Mesothelial cell of epicardium (in vitro differentiated cells): ENCODE results near the gene M1AP. TPM values are rescaled to one million over a fixed set of nuclear protein-coding genes. Genes with fewer than 3 reads are reported as not detected.

ENCODE experiments used
- DNase-seq, 2 experiments: peaks; one replicate each; pipeline ENCODE4 v3.0.0; 2021; ENCODE audit warnings: low spot score in 2 of 2; ENCODE audit not compliant: unreplicated experiment in 2 of 2
- H3K27ac Mint-ChIP-seq: 2 replicates; pipeline ENCODE4 v1.8.0; 2021; ENCODE audit warnings: mixed read lengths
- H3K27me3 Mint-ChIP-seq: 2 replicates; pipeline ENCODE4 v1.8.0; 2021; ENCODE audit warnings: low read depth, mixed read lengths
- H3K36me3 Mint-ChIP-seq: 2 replicates; pipeline ENCODE4 v1.8.0; 2021; ENCODE audit warnings: mixed read lengths
- H3K4me1 Mint-ChIP-seq: 2 replicates; pipeline ENCODE4 v1.8.0; 2021; ENCODE audit warnings: mixed read lengths
- H3K4me3 Mint-ChIP-seq: 2 replicates; pipeline ENCODE4 v1.8.0; 2021; ENCODE audit warnings: mild to moderate bottlenecking, moderate library complexity, mixed read lengths
- H3K9me3 Mint-ChIP-seq: 2 replicates; pipeline ENCODE4 v1.8.0; 2021; ENCODE audit warnings: mixed read lengths
- total RNA-seq: library from RNA; stranded (reverse); gene quantifications from 3 replicates; pipeline ENCODE4 v1.2.1, GENCODE V29; 2021
- TF ChIP-seq, protein P1 (sequence below): fragments of 200-600 bp; sonication (generic); IDR thresholded peaks from one replicate; pipeline ENCODE4 v1.5.0; 2021; ENCODE audit warnings: antibody characterized with exemption; ENCODE audit not compliant: unreplicated experiment

The M1AP gene
- total RNA-seq, 1 donor from 2014 or later, result 7.4 TPM

DNA sequence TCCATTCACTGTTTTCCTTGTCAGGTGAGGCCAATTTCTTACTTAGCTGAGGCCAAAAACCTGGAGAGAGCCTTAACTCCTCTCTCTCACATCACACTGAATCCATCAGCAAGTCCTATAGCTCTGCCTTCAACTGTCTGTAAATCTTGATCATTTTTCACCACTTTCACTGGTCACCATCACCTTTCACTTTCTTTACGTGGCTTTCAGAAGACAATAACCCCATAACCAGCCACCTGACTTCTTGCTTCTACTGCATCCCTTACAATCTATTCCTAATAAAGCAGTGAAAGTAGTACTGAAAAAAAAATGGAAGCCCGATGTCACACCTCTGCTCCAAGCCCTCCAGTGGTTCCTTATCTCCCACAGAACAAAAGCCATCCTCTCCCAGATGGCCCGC is 102.1 kb downstream of the M1AP start:
- Mint-ChIP-seq H3K4me3 (no peak overlapping the region), H3K9me3 (no peaks in the 10 kb centered on the region), H3K4me1 (peaks cover 17% of the 10 kb centered on the region), H3K36me3 (peaks cover 3% of the 10 kb centered on the region), H3K27me3 (peaks cover 6% of the 10 kb centered on the region), H3K27ac (no peak overlapping the region)
- DNase-seq, result no peak
- TF ChIP-seq, protein P1, sequence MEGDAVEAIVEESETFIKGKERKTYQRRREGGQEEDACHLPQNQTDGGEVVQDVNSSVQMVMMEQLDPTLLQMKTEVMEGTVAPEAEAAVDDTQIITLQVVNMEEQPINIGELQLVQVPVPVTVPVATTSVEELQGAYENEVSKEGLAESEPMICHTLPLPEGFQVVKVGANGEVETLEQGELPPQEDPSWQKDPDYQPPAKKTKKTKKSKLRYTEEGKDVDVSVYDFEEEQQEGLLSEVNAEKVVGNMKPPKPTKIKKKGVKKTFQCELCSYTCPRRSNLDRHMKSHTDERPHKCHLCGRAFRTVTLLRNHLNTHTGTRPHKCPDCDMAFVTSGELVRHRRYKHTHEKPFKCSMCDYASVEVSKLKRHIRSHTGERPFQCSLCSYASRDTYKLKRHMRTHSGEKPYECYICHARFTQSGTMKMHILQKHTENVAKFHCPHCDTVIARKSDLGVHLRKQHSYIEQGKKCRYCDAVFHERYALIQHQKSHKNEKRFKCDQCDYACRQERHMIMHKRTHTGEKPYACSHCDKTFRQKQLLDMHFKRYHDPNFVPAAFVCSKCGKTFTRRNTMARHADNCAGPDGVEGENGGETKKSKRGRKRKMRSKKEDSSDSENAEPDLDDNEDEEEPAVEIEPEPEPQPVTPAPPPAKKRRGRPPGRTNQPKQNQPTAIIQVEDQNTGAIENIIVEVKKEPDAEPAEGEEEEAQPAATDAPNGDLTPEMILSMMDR, result no peak

DNA sequence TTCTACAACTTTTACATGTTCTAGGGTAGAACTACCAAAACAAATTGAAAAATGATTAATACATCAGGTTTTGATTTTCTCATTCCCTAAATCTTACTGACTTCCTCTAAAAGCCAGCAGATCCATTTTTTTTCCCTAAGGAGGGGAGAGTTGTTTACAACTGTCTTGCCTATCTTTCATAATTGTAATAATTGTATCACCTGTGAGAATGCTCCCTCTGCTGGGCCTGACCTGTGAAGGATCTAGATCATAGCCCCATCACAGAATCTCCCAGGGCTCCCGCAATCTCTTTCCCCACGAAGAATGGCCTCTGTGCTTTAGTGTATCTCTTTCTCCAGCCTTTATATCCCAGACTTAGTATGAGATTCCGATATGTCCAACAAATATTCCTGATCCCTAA is 103.5 kb downstream of the M1AP start:
- Mint-ChIP-seq H3K4me3 (no peak overlapping the region), H3K9me3 (no peaks in the 10 kb centered on the region), H3K4me1 (peaks cover 10% of the 10 kb centered on the region), H3K36me3 (peaks cover 3% of the 10 kb centered on the region), H3K27me3 (peaks cover 5% of the 10 kb centered on the region), H3K27ac (no peak overlapping the region)
- no peak for DNase-seq
- TF ChIP-seq, protein P1, result no peak

DNA sequence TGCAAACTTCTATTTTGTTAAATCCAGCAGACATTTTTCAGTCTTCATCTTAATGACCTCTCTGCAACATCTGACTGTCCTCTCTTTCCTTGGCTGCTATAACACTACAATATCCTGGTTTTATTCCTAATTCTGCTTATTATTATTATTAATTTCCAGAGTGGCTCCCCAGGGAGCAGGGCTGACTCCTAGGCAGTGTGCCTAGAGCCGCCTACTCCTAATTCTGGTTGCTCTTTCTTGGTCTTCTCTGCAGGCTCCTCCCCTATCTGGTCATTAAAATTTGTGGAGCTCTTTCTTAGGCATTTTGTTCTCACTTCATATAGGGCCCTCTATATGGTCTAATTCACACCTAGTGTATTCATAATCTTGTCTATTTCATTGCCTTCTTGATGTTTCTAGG is 105.2 kb downstream of the M1AP start:
- Mint-ChIP-seq H3K4me1 (peaks cover under 1% of the 10 kb centered on the region), H3K9me3 (no peaks in the 10 kb centered on the region)
- TF ChIP-seq, protein P1, result no peak

DNA sequence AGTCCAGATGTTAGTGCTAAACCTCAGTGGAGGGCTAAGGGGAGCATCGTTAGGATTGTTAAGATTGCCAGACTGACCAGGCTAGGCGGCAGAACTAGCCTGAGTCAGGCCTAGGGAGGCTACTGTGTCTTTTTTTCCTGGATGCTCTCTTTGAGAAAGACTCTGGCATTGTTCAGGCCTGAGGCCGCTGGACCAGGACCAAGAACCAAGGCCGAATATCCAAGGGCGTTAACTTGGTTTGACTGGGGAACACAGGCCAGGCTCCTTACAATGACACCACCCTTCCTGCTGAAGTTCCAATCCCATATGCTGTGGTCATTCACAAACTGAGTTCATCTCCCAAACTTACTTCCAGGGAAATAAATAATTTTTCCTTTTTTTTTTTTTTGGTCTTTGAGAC is 107.8 kb downstream of the M1AP start:
- TF ChIP-seq, protein P1, result no peak
- no peak for DNase-seq
- peaks cover 3% of the 10 kb centered on the region for H3K36me3 Mint-ChIP-seq
- H3K27ac Mint-ChIP-seq, result no peak overlapping the region
- no peaks in the 10 kb centered on the region for H3K9me3 Mint-ChIP-seq
- no peaks in the 10 kb centered on the region for H3K4me1 Mint-ChIP-seq
- H3K4me3 Mint-ChIP-seq, result no peak overlapping the region
- H3K27me3 Mint-ChIP-seq, result no peaks in the 10 kb centered on the region

More for the DNA sequence above, 105.2 kb downstream of the M1AP start:
- H3K27ac Mint-ChIP-seq, result no peak overlapping the region
- H3K4me3 Mint-ChIP-seq, result no peak overlapping the region
- H3K27me3 Mint-ChIP-seq, result peaks cover 4% of the 10 kb centered on the region
- DNase-seq, result no peak
- peaks cover 3% of the 10 kb centered on the region for H3K36me3 Mint-ChIP-seq

DNA sequence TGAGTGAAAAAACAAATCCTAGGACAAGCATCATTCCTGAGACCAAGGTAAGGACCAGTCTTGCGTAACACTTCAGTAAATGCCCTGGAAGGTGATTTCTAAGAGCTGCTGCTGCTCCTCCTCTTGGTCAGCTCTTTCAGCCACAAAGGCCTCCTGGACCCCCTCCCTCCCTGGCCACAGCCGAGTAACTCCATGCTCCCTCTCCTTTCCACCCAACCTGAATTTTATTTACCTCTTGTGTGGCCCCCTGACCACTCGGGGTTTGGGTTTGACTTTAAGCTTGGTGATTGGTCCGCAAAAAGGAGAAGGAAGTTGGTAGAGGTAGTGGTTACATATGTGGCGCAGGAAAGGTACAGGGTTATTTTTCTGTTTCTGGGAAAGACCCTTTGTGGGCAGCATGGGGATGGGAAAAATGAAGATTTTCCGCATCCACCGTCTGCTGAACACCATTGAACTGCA is 109.2 kb downstream of the M1AP start:
- DNase-seq, result no peak
- Mint-ChIP-seq H3K4me1 (no peaks in the 10 kb centered on the region), H3K4me3 (no peak overlapping the region), H3K9me3 (no peaks in the 10 kb centered on the region), H3K27ac (no peak overlapping the region), H3K27me3 (no peaks in the 10 kb centered on the region), H3K36me3 (peaks cover 3% of the 10 kb centered on the region)
- TF ChIP-seq, protein P1, result no peak

DNA sequence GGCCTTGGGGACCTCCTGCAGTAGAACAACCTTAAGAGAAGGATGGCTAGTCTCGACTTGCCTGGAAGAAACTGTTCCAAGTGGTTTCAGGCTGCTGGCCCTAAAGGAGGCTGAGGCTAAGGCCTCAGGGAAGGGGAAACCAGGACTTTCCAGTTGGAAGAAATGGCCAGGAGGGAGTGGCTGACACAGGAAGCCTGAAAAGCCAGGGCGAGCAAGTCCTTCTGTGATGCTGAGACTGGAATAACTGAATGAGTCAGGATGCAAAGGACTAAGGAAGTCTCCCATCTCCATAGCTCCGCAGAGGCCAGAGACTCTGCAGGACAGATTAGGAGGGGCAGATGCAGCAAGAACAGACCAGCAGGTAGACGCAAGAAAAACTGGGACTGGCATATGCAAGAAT is 111.0 kb downstream of the M1AP start:
- Mint-ChIP-seq H3K4me1 (peaks cover under 1% of the 10 kb centered on the region), H3K4me3 (no peak overlapping the region), H3K27ac (no peak overlapping the region)

More for the DNA sequence above, 111.0 kb downstream of the M1AP start:
- Mint-ChIP-seq H3K27me3 (no peaks in the 10 kb centered on the region), H3K36me3 (peaks cover under 1% of the 10 kb centered on the region), H3K9me3 (no peaks in the 10 kb centered on the region)
- TF ChIP-seq, protein P1, result no peak
- no peak for DNase-seq
